Activated CD8-positive, alpha-beta T cell treated with anti-CD3 and anti-CD28 coated beads, Interleukin-2, amount 10 ng/mL, durations not matched to agents 7 days and 5 days (primary cell): ENCODE measurements around the gene SLIT3. TPM values are rescaled to one million over a fixed set of nuclear protein-coding genes. Genes with fewer than 3 reads are reported as not detected.
"Not testable (repeated sequence)": the region's sequence is repeated elsewhere in the genome, so short reads cannot be mapped to it uniquely, and the experiment has no call there.

Experiments
- ATAC-seq: fragments of 150-1000 bp; cut with Tn5 transposase; one replicate; pipeline ENCODE4 v1.10.0; 2021; ENCODE audit warnings: moderate library complexity
- CTCF ChIA-PET: fragments of 350-600 bp; sonication (Branson Sonifier 250); formaldehyde crosslinking; loops from one replicate; lab custom pipeline; 2021; ENCODE audit warnings: antibody characterized with exemption; lab: Charles Lee
- POLR2A ChIA-PET: fragments of 350-600 bp; sonication (Branson Sonifier 250); formaldehyde crosslinking; loops from one replicate; lab custom pipeline; 2021; ENCODE audit warnings: antibody characterized with exemption; lab: Charles Lee
- DNase-seq: peaks from one replicate; pipeline ENCODE4 v3.0.0-alpha.2; 2020
- H3K27ac Mint-ChIP-seq: one replicate; pipeline ENCODE4 v1.8.0; 2021; ENCODE audit warnings: mild to moderate bottlenecking, mixed read lengths
- H3K27me3 Mint-ChIP-seq: one replicate; pipeline ENCODE4 v1.8.0; 2021; ENCODE audit warnings: low read depth, mixed read lengths
- H3K36me3 Mint-ChIP-seq: one replicate; pipeline ENCODE4 v1.8.0; 2021; ENCODE audit warnings: low read depth, mixed read lengths
- H3K4me1 Mint-ChIP-seq: one replicate; pipeline ENCODE4 v1.8.0; 2021; ENCODE audit warnings: low read depth, mixed read lengths
- H3K4me3 Mint-ChIP-seq: one replicate; pipeline ENCODE4 v1.8.0; 2021; ENCODE audit warnings: mild to moderate bottlenecking, mixed read lengths
- H3K9me3 Mint-ChIP-seq: one replicate; pipeline ENCODE4 v1.8.0; 2022; ENCODE audit warnings: mixed read lengths; ENCODE audit not compliant: insufficient read depth
- total RNA-seq, 2 experiments: library from RNA; stranded (reverse); gene quantifications; one replicate each; pipeline ENCODE4 v1.2.3, GENCODE V29; 2021

The SLIT3 gene
- total RNA-seq, 2 experiments from 2014 or later, result not detected

- H3K9me3 Mint-ChIP-seq, result peaks cover 5% of the 10 kb centered on the region
- peak; percentile 53 for DNase-seq
- ChIA-PET CTCF (interaction anchor here (0.6 to 1.0 kb wide), 2 partner anchors 9 to 195 kb away, joined by 3 to 4 read pairs; no protein-coding TSS in a partner anchor), POLR2A (no interaction called here)
- peak; percentile 69 for ATAC-seq
- H3K4me1 Mint-ChIP-seq, result peaks cover 5% of the 10 kb centered on the region
- no peak overlapping the region for H3K27ac Mint-ChIP-seq
- H3K4me3 Mint-ChIP-seq, result no peak overlapping the region
- peaks cover 3% of the 10 kb centered on the region for H3K27me3 Mint-ChIP-seq
- peaks cover 2% of the 10 kb centered on the region for H3K36me3 Mint-ChIP-seq
These were observed 552.8 kb downstream of the SLIT3 start for GRCh38 chr5:168747987-168748777.

- ChIA-PET CTCF (no interaction called here), POLR2A (no interaction called here)
- ATAC-seq, result no peak
- no peak for DNase-seq
- Mint-ChIP-seq H3K4me3 (no peak overlapping the region), H3K27ac (peak overlapping the region; percentile 13), H3K36me3 (peaks cover 2% of the 10 kb centered on the region), H3K4me1 (peaks cover 5% of the 10 kb centered on the region), H3K27me3 (peaks cover 3% of the 10 kb centered on the region), H3K9me3 (peaks cover 5% of the 10 kb centered on the region)
These were observed 553.9 kb downstream of the SLIT3 start for GRCh38 chr5:168746893-168747640.

DNA sequence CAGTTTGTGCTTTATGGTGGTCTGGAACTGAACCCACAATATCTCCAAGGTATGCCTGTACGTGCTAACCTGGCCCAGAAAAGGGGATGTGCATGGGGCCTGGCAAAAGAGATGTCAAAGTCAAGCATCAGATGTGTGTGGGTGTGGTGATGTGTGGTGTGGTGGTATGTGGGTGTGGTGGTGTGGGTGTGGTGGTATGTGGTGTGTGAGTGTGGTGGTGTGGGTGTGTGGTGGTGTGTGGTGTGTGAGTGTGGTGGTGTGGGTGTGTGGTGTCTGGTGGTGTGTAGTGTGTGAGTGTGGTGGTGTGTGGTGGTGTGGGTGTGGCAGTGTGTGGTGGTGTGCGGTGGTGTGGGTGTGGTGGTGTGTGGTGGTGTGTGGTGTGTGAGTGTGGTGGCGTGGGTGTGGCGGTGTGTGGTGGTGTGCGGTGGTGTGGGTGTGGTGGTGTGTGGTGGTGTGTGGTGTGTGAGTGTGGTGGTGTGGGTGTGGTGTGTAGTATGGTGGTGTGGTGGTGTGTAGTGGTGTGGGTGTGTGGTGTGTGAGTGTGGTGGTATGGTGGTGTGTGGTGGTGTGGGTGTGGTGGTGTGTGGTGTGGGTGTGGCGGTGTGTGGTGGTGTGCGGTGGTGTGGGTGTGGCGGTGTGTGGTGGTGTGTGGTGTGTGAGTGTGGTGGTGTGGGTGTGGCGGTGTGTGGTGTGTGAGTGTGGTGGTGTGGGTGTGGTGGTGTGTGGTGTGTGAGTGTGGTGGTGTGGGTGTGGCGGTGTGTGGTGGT, 554.6 kb downstream of the SLIT3 start:
- H3K4me1 Mint-ChIP-seq, DNase-seq, POLR2A ChIA-PET, H3K36me3 Mint-ChIP-seq, CTCF ChIA-PET, H3K27me3 Mint-ChIP-seq, H3K4me3 Mint-ChIP-seq, H3K9me3 Mint-ChIP-seq, ATAC-seq: not testable (repeated sequence)
- H3K27ac Mint-ChIP-seq, result peak overlapping the region; percentile 79

- ChIA-PET CTCF (no interaction called here), POLR2A (no interaction called here)
- Mint-ChIP-seq H3K36me3 (peaks cover 2% of the 10 kb centered on the region), H3K4me1 (peaks cover 5% of the 10 kb centered on the region), H3K27me3 (peaks cover 3% of the 10 kb centered on the region), H3K27ac (no peak overlapping the region), H3K9me3 (peaks cover 5% of the 10 kb centered on the region), H3K4me3 (no peak overlapping the region)
- DNase-seq (no peak), ATAC-seq (no peak)
These were observed 557.3 kb downstream of the SLIT3 start for GRCh38 chr5:168743617-168744016.

DNA sequence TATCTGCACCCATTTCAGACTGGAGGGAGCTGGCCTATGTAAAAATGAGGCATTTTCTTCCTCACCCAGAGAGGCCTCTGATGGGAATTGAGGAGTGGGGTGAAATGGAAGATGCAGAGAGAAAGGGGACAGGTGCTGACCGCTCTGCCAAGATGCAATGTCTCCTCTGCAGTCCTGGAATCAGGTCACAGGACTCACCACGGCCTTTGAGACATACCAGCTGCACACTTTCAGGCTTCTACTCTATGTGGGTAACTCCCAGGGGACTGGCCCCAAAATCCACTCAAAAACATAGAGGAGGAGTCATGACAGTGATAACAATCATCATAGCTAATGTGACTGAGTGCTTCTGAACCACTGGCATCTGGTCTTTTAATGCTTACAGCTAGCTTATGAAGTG, 558.6 kb downstream of the SLIT3 start:
- ATAC-seq, POLR2A ChIA-PET, CTCF ChIA-PET: not testable (repeated sequence)

GRCh38 chr5:168740811-168741213, 560.1 kb downstream of the SLIT3 start:
- H3K4me1 Mint-ChIP-seq, result no peaks in the 10 kb centered on the region
- peaks cover 3% of the 10 kb centered on the region for H3K9me3 Mint-ChIP-seq
- DNase-seq (no peak), ATAC-seq (no peak)
- H3K27ac Mint-ChIP-seq, result no peak overlapping the region
- H3K4me3 Mint-ChIP-seq, result no peak overlapping the region
- H3K36me3 Mint-ChIP-seq, result no peaks in the 10 kb centered on the region
- ChIA-PET POLR2A (no interaction called here), CTCF (no interaction called here)
- H3K27me3 Mint-ChIP-seq, result peaks cover 3% of the 10 kb centered on the region

More for the DNA sequence above, 558.6 kb downstream of the SLIT3 start:
- not testable (repeated sequence) for H3K27me3 Mint-ChIP-seq, H3K27ac Mint-ChIP-seq, H3K4me3 Mint-ChIP-seq, H3K4me1 Mint-ChIP-seq, H3K36me3 Mint-ChIP-seq, H3K9me3 Mint-ChIP-seq, DNase-seq

DNA sequence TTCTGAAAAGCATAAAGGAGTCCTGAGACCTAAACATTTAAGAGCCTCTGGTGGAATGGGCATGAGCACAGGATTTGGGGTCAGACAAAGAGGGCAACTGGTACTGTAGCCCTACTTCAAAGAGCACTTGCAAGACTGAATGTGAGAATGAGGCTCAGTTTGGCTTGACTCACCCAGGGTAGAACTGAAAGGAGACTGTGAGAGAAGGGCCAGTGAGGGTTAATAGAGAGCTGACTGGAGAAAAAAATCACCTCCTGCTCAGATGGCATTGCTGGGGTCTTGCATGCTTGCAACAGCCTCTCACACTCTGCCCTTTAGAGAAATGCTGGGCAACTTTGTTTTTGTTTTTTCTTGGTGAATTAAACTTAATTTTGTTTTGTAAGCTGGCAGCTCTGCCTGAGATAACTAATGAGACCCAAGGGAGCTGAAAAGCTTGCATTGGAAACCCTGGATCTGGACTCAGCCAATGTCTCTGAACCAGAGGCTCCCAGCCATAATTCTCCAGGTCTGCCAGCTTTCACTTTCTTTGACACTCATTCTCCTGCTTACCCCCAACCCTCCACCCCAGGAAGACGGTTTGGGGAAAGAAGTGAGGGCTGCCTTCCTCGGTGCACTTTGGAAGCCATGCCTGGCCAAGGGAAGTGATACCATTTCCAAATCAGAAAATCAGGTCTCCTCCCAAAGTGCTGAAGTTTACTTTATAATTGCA, 560.7 kb downstream of the SLIT3 start:
- DNase-seq (no peak), ATAC-seq (no peak)
- H3K27me3 Mint-ChIP-seq, result peaks cover 3% of the 10 kb centered on the region
- H3K4me1 Mint-ChIP-seq, result no peaks in the 10 kb centered on the region
- POLR2A ChIA-PET, result no interaction called here
- H3K36me3 Mint-ChIP-seq, result no peaks in the 10 kb centered on the region
- H3K4me3 Mint-ChIP-seq, result no peak overlapping the region
- no peaks in the 10 kb centered on the region for H3K9me3 Mint-ChIP-seq
- CTCF ChIA-PET, result no interaction called here
- H3K27ac Mint-ChIP-seq, result no peak overlapping the region

GRCh38 chr5:168737066-168737465, 563.9 kb downstream of the SLIT3 start:
- CTCF ChIA-PET, result no interaction called here
- Mint-ChIP-seq H3K27me3 (peaks cover 6% of the 10 kb centered on the region), H3K27ac (no peak overlapping the region), H3K4me3 (no peak overlapping the region), H3K4me1 (no peaks in the 10 kb centered on the region), H3K9me3 (no peaks in the 10 kb centered on the region), H3K36me3 (no peaks in the 10 kb centered on the region)
- POLR2A ChIA-PET, result no interaction called here
- ATAC-seq (no peak), DNase-seq (no peak)

- no peak for ATAC-seq
- DNase-seq, result no peak
- H3K4me3 Mint-ChIP-seq, result no peak overlapping the region
- POLR2A ChIA-PET, result no interaction called here
- H3K36me3 Mint-ChIP-seq, result no peaks in the 10 kb centered on the region
- peaks cover 8% of the 10 kb centered on the region for H3K27me3 Mint-ChIP-seq
- CTCF ChIA-PET, result interaction anchor here (1.1 kb wide), 1 partner anchor 38 kb away, joined by 3 read pairs; no protein-coding TSS in a partner anchor
- no peaks in the 10 kb centered on the region for H3K9me3 Mint-ChIP-seq
- no peak overlapping the region for H3K27ac Mint-ChIP-seq
- no peaks in the 10 kb centered on the region for H3K4me1 Mint-ChIP-seq
These were observed 564.6 kb downstream of the SLIT3 start for GRCh38 chr5:168736281-168736831.

DNA sequence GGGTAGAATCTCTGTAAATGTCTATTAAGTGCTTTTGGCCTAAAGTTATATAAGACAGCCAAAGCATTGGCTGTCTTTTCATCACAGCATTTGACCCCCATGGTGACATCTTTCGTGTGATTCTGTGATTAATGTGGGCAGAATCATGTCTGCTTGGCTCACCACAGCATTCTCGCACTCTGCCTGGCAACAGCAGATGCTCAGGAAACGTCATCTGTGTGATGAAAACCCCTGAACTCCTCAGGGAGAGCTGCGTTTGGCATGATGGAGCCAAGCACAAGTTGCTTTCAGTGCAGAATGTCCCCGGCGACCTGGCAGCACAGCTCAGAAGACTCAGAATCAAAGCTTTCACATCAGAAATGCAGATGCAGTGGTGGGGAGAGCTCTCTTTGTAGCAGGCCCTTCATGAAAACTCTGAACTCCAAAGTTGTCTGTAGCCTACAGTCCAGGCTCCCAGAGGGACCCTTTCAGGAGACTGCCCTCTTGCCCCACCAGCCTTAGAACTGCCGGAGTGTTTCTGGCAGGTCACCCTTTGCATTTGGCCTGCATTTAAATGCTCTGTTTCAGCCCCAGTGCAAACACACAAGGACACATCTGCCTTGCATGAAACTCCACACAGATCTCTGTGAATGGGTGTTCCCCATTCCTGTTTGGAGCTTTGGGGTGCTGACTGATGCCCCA, 566.2 kb downstream of the SLIT3 start:
- POLR2A ChIA-PET, result no interaction called here
- CTCF ChIA-PET, result interaction anchor here (1.1 kb wide), 1 partner anchor 39 kb away, joined by 3 read pairs; no protein-coding TSS in a partner anchor
- Mint-ChIP-seq H3K4me1 (no peaks in the 10 kb centered on the region), H3K4me3 (no peak overlapping the region), H3K36me3 (peaks cover 1% of the 10 kb centered on the region), H3K27me3 (peaks cover 17% of the 10 kb centered on the region), H3K27ac (no peak overlapping the region), H3K9me3 (peaks cover 5% of the 10 kb centered on the region)
- ATAC-seq (no peak), DNase-seq (no peak)

DNA sequence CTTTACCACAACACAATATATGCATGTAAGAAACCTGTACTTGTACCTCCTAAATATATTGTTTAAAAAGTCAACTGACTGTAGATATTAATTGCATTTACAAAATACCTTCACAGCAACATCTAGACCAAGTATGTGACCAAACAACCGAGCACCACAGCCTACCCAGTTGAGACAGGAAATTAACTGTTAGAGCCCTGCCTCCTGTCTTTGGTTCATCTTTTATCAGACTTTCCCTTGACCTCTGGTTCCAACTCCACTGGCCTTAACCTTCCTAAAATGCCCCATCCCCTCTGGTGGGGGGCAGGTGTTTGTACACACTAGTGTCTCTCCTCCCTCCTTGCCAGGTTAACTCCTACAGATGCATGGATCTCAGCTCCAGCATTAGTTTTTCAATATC, 566.8 kb downstream of the SLIT3 start:
- POLR2A ChIA-PET, result no interaction called here
- no peak for DNase-seq
- no peak overlapping the region for H3K27ac Mint-ChIP-seq
- no peak for ATAC-seq
- H3K36me3 Mint-ChIP-seq, result peaks cover 5% of the 10 kb centered on the region
- H3K9me3 Mint-ChIP-seq, result peaks cover 5% of the 10 kb centered on the region
- H3K4me3 Mint-ChIP-seq, result no peak overlapping the region
- peaks cover 17% of the 10 kb centered on the region for H3K27me3 Mint-ChIP-seq
- H3K4me1 Mint-ChIP-seq, result no peaks in the 10 kb centered on the region
- CTCF ChIA-PET, result no interaction called here
